HG03354 (cell line): ENCODE data around the gene COL4A2.
"Not testable (repeated sequence)": the region's sequence is repeated elsewhere in the genome, so short reads cannot be mapped to it uniquely, and the experiment has no call there.

Source experiments
- ATAC-seq: cut with Tn5 transposase; IDR thresholded peaks from one replicate; pipeline ENCODE4 v1.9.1; 2021; ENCODE audit warnings: mild to moderate bottlenecking; ENCODE audit not compliant: unreplicated experiment, poor library complexity, severe bottlenecking

COL4A2 gene

GRCh38 chr13:110495881-110496280 lies 188.8 kb downstream of the COL4A2 start:
- no peak for ATAC-seq

GRCh38 chr13:110496281-110496680 lies 189.2 kb downstream of the COL4A2 start:
- no peak for ATAC-seq

DNA sequence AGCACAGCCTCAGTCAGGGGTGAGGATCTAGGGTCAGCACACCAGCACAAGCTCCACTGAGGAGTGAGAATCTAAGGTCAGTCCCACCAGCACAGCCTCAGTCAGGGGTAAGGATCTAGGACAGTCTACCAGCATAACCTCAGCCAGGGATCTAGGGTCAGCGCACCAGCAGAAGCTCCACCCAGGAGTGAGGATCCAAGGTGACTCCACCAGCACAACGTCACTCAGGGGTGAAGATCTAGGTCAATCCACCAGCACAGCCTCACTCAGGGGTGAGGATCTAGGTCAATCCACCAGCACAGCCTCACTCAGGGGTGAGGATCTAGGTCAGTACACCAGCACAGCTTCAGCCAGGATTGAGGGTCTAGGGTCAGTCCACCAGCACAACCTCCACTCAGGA lies 189.9 kb downstream of the COL4A2 start:
- no peak for ATAC-seq

GRCh38 chr13:110497896-110498295 lies 190.8 kb downstream of the COL4A2 start:
- ATAC-seq, result not testable (repeated sequence)

- no peak for ATAC-seq
Measured at GRCh38 chr13:110498327-110498726, 191.2 kb downstream of the COL4A2 start.

- ATAC-seq, result no peak
Measured at GRCh38 chr13:110498765-110499164, 191.7 kb downstream of the COL4A2 start.

DNA sequence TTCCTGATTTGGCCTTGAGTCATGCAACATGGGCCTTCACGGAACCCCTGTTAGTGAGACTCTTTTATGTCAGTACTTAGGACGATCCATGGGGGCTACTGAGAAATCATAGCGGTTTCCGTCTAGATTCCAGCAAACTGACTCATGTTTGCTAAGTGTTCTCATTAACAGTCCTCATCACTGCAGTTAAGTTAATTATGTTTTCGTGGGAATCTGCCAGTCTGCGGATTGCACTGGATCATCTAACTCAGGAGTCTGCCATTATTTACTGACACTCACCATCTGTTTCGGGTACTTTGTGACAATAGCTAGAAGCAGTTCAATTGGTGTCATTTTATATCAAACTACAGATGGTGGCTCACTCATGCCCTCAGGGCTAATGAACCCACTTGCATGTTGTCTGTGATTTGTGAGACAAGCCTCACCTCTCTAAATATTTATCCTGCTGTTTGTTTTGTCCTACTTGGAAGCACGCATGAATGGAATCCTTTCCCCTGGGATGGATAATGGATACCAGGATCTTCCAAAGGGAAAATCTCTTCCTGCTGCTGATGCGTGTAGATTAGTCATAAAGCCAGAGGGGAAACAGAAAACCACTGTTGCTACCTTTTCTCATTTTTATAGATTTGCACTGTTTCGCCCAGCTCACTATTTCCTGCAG lies 192.7 kb downstream of the COL4A2 start:
- ATAC-seq, result no peak

- ATAC-seq, result no peak
Measured at GRCh38 chr13:110500341-110500740, 193.3 kb downstream of the COL4A2 start.

- no peak for ATAC-seq
Measured at GRCh38 chr13:110501188-110501587, 194.1 kb downstream of the COL4A2 start.

GRCh38 chr13:110503037-110503901 lies 196.2 kb downstream of the COL4A2 start:
- no peak for ATAC-seq

DNA sequence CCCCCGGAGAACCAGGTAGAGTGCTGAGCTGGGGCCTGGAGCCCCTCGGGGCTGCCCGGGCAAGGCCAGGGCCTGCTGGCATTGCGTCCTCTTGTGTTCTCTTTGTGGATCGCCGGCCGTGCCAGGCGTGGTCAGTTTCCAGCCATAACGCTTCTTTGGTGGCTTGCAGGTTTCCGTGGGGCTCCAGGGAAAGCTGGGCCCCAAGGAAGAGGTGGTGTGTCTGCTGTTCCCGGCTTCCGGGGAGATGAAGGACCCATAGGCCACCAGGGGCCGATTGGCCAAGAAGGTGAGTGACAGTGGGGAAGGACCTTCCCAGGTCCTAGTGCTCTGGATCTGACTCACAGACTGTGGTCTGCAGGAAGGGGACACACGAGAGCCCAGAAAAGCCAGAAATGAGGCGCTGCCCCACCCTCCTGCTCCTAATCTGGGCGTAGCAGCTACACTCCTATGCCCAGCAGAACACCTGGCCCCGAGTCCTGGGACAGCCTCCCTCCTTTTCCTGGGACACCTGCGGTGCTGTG lies 197.0 kb downstream of the COL4A2 start:
- no peak for ATAC-seq

- ATAC-seq, result no peak
Measured at GRCh38 chr13:110505594-110505993, 198.5 kb downstream of the COL4A2 start.

GRCh38 chr13:110506396-110506795 lies 199.3 kb downstream of the COL4A2 start:
- ATAC-seq, result no peak

GRCh38 chr13:110506859-110507566 lies 199.9 kb downstream of the COL4A2 start:
- ATAC-seq, result no peak

DNA sequence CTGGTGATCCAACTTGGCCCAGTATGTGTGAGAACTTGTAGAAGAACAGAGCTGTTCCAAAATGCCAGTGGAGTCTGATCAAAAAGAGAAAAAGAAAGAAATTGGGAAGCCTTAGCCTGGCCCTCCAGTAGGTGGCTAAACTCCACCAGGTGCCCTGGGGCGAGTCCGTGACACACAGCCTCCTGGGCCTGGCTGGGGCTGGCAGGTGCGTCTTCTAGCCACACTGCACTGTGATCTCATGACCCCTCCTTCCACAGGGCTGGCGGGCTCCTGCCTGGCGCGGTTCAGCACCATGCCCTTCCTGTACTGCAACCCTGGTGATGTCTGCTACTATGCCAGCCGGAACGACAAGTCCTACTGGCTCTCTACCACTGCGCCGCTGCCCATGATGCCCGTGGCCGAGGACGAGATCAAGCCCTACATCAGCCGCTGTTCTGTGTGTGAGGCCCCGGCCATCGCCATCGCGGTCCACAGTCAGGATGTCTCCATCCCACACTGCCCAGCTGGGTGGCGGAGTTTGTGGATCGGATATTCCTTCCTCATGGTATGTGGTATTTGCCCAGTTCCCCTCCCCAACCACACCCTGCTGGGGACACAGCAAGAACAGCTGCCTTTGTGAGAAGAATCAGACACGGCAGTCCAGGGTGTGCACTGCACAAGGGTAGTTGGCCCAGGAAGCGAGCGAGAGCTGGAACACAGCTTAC lies 200.7 kb downstream of the COL4A2 start:
- ATAC-seq, result no peak

DNA sequence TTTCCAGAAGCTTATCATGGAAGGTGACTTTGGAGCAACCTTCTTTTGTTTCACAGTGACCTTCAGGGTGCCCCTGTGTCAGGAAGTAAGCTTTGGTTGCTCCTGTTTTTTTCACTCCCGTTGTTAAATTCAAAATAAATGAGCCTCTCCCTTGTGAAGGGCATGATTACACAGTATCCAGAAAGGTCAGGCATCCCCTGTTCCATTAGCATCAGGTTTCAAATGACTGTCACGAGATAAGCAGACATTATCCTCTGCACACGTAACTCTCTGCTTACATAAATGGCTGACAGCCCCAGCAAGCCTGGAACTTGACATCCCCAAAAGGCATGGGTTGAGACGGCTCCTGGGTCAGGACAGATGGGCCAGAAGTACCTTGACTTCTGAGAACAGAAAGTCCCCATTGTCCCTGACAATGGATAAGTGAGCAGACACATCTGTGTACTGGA lies 202.4 kb downstream of the COL4A2 start:
- no peak for ATAC-seq

GRCh38 chr13:110509971-110510786 lies 203.1 kb downstream of the COL4A2 start:
- peak; percentile 71 for ATAC-seq

DNA sequence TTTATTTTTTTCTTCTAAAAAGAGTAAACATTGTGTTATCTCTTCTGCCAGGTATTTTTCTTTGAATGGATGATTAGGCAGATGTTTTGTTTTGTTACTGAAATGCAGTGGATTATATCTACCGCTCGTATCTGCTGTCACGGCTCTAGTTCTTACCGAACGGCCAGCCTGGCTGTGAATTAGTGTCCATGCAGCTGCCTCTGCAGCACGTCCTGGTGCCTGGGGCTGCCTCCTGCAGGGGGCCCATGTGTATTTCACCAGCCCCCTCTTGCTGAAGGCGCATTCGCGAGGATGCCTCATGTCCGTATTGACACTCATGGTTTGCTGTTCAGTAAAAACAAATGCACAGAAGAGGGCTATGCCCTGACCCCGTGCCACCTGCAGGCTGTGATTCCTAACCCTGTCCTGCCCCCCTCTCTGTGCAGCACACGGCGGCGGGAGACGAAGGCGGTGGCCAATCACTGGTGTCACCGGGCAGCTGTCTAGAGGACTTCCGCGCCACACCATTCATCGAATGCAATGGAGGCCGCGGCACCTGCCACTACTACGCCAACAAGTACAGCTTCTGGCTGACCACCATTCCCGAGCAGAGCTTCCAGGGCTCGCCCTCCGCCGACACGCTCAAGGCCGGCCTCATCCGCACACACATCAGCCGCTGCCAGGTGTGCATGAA lies 204.6 kb downstream of the COL4A2 start:
- no peak for ATAC-seq
